Measurements from ENCODE around the gene CD86. TPM values are rescaled to one million over a fixed set of nuclear protein-coding genes. Genes with fewer than 3 reads are reported as not detected.

The CD86 gene
- total RNA-seq, 6 experiments from 2014 or later = 0.97 to 6.7 (median 3.4) TPM

DNA sequence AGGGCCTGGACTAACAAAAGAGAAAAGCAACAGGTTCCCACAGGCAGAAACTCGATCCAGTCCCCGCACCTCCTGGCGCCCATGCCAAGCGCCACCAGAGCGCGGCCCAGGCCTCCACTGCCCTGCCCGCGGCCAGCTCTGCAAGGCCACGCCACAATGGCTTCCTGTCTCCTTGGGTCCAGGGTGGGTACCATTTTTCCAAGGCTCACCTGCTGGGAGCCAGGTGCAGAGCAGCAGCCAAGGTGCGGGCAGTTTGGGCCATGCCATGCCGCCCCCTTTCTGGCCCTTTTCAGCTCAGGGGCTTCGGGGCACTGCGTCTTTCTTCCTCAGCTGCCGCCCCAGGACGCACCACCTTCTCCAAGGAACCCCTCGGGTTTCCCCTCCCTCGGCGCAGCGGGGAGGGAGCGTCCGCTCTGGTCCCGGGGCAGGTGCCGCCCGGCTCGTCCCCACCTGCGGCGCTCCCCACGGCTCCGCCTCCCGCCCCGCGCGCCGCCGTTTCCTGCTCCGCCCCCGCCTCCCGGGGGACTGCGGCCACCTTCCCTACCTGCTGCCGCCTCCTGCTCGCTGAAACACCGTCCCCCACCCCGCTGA is 33.3 kb upstream of the CD86 start, which contains the start of gene ILDR1:
ILDR1 (minus strand) TSS at position 437 of the 591 bp plus-strand sequence; CDS start at position 267, 170 bp downstream.
- WGBS (ENCODE audit: insufficient coverage, low coverage, low lambda C conversion rate, missing lambda C conversion rate) = 50% methylated on average over 8 of the region's 43 CpGs
- Histone ChIP-seq H3K27ac (no peak within 1 kb of the TSS), H3K4me3 (peak within 1 kb of the TSS in 2 of 3 donors; percentile 40 to 47), H3K27me3 (no peaks in the 10 kb centered on the region), H3K36me3 (no peaks in the 10 kb centered on the region), H3K9me3 (no peaks in the 10 kb centered on the region), H3K4me1 (no peaks in the 10 kb centered on the region)
- intact Hi-C loops (cut with DNase I) = no loop called here
- peak; percentile 76 to 92 (median 80) for ATAC-seq
- TF ChIP-seq POLR2A (IDR thresholded peaks at IDR 0.05) (no peak), CTCF (IDR thresholded peaks at IDR 0.05) (no peak)
- peak; percentile 31 to 63 (median 53) for DNase-seq

DNA sequence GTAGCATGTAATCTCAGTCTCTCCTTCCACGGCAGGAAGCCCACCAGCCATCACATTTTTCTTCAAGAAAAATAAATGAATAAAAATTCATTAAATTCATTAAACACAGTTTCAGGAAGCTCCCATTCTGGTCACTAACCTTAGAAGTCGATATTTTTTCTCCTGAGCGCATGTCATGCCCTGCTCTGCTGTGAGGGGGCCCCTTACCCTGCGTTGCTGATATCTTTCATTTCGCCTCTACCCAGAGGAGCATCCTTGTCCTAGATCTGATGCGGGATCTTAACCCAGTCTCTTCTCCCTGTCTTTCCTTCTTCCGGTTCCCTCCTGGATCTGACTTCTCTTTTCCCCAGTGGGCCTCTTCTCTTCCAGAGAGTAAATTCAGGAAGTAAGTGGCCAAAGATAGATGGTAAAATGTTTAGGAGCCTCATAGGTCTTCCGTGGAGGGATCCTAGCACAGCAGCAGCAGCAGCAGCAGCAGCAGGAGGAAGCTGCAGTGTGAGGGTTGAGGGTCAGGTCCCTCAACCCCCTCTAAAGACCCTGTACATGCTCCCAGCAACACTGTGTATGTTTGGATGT is 31.7 kb upstream of the CD86 start:
- Histone ChIP-seq H3K27me3 (no peaks in the 10 kb centered on the region), H3K4me3 (no peak overlapping the region), H3K36me3 (no peaks in the 10 kb centered on the region), H3K4me1 (no peaks in the 10 kb centered on the region), H3K27ac (no peak overlapping the region), H3K9me3 (no peaks in the 10 kb centered on the region)
- TF ChIP-seq POLR2A (IDR thresholded peaks at IDR 0.05) = no peak
- no peak for TF ChIP-seq CTCF (IDR thresholded peaks at IDR 0.05)
- intact Hi-C loops (cut with DNase I) = no loop called here
- no peak for ATAC-seq
- DNase-seq = no peak
- 67% methylated on average over 8 of the region's 8 CpGs for WGBS (ENCODE audit: insufficient coverage, low coverage, low lambda C conversion rate, missing lambda C conversion rate)

DNA sequence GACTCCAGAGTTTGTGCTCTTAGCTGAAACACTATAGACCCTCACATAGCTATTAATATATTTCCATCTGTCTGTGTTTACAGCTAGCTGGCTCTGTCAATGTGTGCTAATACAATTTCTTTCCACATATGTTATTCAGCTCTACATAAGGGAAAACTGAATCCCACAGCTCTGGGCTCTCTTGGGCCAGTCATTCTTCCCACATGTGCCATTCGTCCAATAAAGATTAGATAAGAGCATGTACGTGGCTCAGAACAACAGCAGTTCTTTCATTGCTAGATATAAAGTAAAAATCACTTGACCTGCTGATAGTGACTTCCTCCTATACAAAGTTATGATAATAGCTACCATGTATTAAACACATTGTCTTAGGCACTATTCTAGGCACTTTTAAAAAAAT is 30.4 kb upstream of the CD86 start:
- TF ChIP-seq CTCF (IDR thresholded peaks at IDR 0.05) (no peak), POLR2A (IDR thresholded peaks at IDR 0.05) (no peak)
- 25% methylated on average over 2 of the region's 2 CpGs for WGBS (ENCODE audit: insufficient coverage, low coverage, low lambda C conversion rate, missing lambda C conversion rate)
- Histone ChIP-seq H3K4me3 (no peak overlapping the region), H3K4me1 (no peaks in the 10 kb centered on the region), H3K36me3 (no peaks in the 10 kb centered on the region), H3K27ac (no peak overlapping the region), H3K27me3 (no peaks in the 10 kb centered on the region), H3K9me3 (no peaks in the 10 kb centered on the region)
- no peak for DNase-seq
- intact Hi-C loops (cut with DNase I) = no loop called here
- no peak for ATAC-seq

DNA sequence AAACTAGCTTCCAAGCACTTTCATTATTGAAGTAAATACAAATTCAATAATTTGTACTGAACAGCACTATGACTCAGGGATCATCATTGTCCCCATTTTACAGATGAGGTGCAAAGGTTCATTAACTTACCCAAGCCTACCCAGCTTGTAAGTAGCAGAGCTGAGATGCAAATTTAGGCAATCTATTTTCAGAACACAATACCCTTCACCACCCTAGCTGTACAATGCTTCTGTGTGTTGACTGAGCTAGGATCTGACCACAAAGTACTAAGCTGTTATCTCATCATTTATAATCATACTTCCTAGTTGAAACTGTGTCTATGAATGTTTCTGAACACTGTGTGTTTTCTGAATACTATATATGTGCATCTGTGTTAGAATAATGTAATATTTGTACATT is 29.9 kb upstream of the CD86 start:
- H3K9me3 ChIP-seq = no peaks in the 10 kb centered on the region
- H3K27ac ChIP-seq = no peak overlapping the region
- no peaks in the 10 kb centered on the region for H3K27me3 ChIP-seq
- H3K36me3 ChIP-seq = no peaks in the 10 kb centered on the region
- ATAC-seq = no peak
- H3K4me3 ChIP-seq = no peak overlapping the region
- DNase-seq = no peak
- TF ChIP-seq CTCF (IDR thresholded peaks at IDR 0.05) = no peak
- no peak for TF ChIP-seq POLR2A (IDR thresholded peaks at IDR 0.05)
- no peaks in the 10 kb centered on the region for H3K4me1 ChIP-seq
- intact Hi-C loops (cut with DNase I) = no loop called here

All from right lobe of liver (tissue), 6 donors.